NCI-H2171 (cell line): Measurements from ENCODE around the gene NFATC1.

Source experiments
- DNase-seq: peaks from one replicate; lab custom pipeline; 2025; lab: John Stamatoyannopoulos, UW

Gene NFATC1

DNA sequence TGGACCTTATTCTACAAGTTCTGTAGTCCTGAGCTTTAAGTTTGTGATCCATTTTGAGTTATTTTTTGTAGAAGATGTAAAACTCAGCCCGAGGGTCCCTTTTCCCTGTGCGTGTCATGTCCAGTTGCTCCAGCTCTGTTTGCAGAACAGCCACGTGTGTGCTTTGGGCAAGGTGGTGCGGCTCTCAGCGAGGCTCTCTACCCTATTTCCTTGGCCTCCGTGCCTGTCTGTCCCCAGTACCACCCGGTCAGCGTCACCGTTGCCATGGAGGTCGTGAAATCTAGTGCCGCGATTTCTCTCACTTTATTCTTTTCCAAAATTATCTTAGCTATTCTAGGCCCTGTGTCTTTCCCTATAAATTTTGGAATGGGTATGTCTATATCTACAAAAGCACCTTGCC lies 142.9 kb downstream of the NFATC1 start:
- no peak for DNase-seq

DNA sequence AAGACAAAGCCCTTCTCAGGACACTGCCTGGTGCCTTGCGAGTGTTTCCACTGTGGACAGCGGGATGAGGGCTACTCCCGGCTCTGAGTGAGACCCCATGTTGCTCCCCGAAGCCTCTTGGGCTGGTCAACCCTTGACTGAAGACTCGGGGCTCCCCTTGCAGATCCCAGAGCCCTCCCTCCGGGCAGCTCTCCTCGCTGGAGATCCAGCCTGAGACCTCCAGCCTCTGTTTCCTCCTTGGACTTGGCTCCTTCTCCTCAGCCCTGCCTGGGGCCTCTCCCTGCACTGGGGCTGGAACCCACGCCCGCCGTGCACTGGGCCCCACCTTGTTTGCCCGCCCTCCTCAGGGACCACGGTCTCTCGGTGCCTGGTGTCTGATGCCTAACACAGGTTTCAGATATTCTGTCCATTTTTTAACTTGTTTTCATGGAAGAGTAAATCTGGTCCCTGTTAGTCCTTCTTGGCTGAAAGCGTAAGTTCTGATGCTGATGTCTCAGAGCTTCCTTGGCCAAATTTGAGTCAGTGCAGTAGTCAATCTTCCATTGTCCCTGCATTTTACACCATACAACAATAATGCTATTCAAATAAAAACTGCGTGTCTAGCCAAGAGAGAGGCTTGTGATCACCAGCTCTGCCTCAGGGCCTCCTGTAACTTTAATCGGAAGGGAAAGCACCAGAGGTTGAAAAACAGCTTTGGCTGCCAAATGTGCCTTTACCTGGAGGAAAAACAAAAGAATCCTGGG lies 144.6 kb downstream of the NFATC1 start:
- DNase-seq, result no peak

DNA sequence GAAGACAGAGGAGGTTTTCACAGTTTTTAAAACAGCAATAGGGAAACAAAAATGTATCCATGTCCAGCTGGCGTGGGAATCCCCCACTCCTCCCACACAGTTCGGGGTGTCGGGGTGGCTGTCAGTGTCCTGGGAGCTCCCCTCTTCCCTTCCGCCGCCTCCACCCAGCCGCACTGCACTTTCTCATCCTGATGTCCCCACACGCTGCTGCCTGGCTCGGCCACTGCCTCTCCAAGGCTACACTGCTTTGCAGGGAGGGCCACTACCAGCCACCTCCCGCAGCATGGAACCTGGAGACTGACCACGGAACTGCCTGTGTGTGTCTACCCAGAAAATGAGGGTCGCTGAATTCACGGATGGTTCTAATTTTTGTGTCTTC lies 145.2 kb downstream of the NFATC1 start:
- DNase-seq, result no peak

DNA sequence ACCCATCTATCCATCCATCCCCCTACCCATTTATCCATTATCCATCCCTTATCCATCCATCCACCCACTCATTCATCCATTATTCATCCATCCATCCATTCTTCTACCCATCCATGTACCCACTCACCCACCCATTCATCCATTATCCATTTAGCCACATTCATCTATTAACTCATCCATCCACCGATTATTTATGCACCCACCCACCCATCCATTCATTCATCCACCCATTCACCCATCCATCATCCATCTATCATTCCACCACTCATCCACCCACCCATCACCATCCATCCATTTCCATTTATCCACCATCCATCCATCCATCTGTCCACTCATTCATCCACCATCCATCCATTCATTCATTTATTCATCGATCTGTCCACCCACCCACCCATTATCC lies 146.5 kb downstream of the NFATC1 start:
- DNase-seq, result no peak

DNA sequence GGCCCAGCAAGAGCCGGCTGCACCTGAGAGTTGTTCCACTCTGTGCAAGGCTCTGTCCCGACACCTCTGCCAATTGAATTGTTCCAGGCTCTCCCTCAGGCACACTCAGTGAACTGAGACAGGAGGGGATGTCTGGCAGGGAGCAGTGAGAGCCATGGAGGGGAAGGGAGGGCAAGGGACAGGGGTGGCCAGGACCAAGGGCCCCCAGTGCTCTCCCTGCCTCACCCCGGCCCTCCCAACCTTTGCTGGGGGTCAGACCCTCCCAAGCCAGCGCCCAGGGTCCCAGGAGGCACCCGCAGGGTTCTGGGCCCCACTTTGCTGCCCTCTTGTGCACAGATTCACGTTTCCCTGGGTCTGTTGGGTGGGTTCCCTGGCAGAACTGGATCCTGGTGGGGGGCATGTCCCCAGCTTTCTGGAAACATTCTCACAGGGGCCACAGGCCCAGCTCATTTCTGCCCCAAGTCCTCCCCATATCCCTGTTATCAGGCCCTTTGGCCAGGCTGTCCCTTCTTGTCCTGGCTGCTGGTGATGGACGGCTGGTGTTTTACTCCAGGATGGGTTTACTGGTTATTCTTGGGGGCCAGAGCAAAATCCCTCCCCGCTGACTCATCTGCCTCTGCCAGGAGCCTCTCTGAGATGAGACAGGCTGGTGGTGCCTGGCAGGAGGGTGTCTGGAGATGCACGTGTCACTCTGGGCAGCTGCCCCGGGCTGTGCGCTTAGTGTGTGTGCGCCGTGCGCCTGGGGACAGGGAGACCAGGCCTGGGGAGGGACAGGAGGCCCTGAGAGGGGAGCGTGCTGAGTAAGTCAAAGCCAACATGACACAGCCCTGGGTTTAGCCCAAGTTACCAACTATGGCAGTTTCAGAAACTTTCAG lies 147.4 kb downstream of the NFATC1 start:
- no peak for DNase-seq

DNA sequence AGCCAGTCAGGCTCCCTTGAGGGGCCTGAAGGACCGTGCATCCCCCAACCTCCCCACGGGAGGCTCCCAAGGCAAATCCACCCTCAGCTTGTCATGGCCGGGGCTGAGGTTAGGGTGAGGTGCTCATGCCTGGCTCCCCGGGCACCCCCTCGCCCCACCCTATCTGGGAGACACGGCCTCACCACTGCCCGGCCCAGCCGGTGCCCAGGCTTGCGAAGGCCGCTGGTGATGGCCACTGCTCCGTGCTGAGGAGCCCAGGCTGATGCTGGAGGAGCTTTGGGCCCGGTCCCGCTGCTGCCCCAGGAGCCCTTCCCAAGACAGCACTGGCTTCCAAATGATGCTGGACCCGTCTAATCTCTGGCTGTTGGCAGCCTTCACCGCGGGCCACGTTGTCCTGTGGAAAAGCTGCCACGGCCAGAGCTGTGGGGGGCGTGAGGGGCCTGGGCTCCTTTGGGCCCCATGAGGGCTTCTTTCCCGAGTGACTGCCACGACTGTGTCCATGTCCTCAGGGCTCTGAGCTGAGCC lies 148.2 kb downstream of the NFATC1 start:
- no peak for DNase-seq

DNA sequence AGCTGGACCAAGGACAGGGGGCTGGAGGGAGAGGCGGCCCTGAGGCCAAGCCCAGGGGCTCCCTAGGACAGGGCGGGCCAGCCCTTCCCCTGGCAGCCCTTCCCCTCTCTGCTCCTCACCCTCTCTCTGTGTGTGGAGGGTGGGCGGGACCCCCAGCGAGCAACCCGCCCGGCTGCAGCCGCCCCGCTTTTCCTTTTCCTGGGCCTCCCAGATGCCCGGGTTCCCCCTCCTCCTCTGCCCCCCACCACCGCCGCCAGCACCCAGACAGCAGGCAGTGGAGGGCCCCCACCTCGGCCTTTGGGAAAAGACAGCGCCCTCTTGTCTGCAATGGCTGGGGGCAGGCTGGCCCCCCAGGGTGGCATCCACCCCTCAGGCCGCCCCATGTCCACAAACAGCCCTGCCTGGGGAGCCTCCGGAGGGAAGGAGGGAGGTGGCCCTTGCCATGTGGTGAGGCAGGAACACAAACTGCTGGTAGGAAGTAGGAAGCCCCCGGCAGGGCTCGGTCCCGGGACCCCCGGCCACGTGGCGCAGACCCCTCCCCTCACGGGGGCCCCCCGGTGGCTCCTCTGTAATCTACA lies 148.7 kb downstream of the NFATC1 start:
- DNase-seq, result no peak

DNA sequence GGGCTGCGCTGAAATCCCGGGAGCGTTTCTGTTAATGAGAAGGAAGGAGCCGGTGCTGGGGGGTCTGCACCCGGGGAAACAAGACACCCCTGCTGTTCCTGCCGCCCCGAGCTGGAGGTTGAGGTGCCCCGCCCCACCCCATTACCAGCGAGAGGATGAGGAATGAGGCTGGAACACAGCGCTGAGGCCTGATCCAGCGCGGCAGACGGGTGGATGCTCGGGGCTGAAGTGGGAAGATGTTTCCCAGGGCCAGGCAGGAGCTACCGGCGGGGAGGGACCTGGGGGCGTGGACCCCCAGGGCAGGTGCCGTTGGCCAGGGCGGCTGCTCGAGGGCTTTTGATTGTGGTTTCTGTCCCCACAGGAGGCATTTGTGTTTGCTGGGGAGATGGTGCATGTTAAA lies 149.5 kb downstream of the NFATC1 start:
- no peak for DNase-seq

DNA sequence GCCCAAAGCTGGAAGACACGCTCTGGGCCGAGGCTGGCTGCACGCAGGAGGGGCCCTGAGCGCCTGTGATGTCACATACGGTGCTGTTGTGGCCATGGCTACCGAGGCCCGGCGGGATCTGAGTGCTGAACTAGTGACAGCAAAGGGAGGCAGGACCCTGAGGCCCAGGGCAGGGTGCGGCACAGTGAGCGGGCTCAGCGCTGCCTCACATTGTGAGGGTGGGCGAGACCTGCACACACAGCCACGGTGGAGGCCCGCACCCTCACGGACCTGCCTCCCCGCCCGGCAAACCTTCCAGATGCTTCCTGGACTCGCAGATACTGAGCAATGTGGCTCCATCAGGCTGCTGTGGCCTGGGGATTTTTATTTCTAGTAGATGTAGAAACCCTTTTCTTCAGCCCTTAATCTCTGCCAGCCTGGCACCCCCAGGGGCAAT lies 150.0 kb downstream of the NFATC1 start:
- DNase-seq, result no peak

DNA sequence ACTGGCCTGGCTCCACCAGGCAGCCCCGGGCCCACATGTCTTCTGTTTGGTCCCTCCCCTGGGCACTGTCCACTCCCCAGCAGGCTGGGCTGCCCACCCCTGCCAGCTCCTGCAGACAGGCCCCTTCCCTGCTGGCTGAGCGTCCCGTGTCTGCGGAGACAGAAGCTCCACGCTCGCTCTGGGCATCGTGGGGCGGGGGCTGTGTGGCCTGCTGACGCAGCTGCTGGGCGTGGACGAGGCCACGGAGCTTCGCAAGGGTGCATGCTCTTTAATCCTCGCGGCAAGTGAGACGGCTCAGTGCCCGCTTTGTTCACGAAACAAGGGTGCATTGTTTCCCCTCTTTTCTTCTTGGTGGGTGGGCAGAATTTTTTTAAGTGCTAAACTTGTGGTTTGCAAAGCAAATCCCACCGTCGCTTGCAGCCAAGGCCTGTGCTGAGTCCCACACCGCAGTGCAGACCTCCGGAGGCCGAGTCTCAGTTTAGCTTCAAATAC lies 151.1 kb downstream of the NFATC1 start:
- no peak for DNase-seq

DNA sequence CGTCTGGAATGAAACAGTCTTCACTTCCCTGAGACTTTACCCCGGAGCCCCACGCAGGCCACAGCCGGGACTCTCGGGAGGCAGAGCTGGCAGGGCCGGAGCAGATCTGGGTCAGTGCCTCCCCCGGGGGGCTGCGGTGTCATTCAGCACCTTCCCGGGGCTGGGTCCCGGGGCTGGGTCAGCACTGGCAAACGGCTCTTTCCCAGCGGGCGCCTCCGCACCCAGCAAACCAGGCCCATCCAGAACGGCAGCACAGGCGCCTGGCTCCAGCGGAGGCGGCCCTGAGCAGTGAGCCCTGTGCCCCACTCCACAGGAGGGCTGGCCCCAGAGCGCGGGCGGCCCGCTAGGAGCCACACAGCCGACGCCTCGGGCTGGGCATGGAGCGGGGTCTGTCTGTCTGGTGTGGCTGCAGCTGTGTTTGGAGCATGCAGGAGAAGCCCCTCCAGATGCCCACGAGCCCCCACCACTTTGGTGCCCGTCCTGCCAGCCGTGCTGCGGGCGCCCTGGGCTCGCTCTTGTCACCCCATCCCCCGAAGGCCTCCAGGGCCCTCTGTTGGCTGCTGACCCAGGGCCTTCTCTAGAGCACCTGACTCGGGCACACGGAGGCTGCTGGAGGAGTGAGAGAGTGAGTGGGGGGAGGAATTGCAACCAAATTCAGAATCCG lies 151.8 kb downstream of the NFATC1 start:
- no peak for DNase-seq

DNA sequence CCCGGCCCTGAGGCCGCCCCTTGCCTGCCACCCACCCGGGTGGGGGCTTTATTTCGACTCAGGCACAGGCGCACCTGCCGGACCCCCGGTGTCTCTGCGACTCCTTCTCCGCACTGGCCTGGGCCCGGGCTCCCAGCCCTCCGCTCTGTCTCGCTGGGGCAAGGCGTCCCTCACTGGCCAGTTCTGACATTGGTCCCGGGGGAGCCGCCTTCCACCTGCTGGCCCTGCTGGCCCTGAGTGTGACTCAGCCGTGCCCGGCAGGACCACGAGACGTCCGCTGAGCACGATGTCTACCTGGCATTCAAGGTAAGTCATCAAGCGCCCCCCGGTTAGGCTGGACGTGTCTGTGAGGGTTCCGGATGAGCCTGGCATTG lies 152.3 kb downstream of the NFATC1 start:
- DNase-seq, result no peak

DNA sequence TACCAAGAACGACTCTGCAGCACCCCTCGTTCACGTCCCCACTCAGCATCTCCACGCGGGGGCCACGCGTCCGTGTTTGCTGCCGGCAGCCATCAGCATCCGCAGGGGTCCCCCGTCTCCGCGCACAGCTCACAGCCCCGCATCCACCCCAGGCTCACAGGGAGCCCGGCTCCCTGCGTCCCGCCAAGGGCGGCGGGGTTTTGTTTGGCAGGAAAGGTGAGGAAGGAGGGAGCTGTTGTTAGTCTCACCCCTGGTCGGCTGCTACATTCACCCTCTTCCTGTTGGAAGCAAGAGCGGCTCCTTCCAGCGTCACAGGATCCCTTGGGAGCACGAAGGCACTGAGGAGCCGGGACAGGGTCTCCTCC lies 152.9 kb downstream of the NFATC1 start:
- no peak for DNase-seq

DNA sequence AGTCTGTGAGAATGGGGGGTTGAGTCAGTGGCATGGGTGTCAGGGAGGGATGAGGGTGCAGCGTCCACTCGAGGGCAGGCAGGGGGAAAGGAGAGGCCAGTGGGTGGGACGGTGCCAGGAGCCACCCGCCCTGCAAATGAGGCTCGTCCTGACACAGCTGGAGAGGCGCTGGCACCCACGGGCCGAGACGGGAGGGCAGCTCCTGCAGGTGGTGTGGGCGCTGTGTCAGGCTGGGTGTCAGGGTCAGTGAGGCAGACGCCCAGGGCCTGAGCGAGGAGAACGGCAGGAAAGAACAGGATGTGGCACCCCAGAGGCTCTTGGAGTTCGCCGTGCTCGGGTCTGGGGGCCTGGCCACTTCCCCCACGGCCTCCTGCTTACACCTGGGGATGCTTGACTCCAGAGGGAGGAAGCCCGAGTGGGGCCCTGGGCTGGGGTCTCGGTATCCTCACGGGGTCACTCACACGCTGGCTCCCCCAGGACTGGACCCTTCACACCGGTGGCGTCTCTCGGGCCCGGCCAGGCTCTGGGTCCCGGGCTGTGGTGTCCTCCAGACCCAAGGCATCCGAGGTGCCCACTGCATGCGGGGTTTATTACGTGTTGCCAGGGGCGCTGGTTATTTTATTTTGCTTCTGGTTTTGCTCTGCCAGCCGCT lies 153.4 kb downstream of the NFATC1 start:
- no peak for DNase-seq

DNA sequence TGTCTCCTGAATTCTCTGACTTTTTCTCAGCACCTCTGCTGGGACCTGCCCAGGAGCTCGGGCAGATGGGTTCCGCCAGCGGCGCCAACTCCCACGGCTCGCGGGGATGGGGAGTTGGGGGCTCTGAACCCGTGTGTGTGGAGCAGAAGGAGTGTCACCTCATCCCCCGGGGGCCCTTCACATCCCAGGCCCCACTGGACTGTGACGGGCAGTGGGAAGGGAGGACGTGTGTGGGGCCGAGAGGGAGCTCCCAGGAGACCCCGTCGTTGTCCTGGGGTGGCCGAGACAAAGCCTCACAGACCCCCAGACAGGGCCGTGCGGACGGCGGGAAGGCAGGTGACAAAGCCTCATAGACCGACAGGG lies 153.9 kb downstream of the NFATC1 start:
- DNase-seq, result no peak

DNA sequence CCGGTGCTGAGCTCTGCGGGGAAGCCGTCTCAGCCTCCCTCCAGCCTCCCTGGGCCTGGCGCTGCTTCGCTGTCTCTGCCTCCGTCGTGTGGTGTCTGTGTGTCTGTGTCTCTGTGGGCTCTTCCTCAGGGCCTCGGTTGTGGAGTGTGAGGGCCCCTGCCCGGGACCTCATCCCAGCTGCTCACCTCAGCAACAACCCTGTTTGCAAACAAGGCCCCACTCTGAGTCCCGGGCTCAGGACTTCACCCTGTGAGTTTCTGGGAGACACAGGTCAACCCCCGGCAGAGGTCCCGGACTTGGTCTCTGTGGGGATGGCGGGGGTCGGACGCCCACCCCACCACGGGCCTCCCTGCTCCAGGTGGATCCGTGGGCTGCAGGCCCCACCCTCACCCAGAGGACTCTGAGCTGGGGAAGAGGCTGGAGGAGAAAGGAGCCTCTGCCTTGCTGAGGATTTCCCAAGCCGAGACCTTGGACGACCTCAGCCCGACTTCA lies 156.5 kb downstream of the NFATC1 start:
- no peak for DNase-seq

DNA sequence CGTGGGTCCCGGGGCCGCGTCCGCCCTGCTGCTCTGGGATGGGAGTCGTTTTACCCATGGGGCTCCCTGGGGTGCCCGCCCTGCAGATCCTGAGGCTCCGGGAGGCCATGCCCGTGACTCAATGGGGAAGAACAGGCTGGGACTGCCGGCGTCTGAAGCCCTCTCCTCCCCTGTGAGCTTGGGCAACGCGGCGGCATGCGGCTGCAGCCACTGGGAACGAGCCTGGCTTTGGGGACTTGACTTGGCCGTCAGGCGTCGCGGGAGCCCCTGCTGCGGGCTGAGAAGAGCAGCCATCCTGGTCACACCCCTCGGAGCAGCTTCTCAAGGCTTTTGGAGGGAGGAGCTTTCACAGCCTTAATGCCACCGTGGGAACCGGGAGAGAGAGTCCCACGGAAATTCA lies 157.0 kb downstream of the NFATC1 start:
- DNase-seq, result no peak

DNA sequence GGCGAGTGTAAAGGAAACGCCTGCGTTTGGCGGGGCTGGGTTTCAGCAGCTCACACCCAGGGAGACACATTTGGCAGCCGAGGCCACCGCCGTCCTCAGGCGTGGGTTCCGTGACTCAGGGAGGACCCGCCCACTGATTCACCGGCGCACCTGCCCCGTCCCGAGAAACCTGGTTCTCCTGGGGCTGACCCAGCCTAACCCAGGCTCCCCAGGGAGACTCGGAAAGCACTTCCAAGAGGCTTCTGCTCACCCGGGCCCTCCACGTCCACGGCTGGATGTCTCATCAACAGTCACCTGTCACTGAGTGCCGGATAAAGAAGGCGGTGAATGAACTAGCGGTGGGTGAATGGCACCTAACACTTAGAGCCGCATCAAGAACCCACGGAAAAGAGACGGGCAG lies 157.4 kb downstream of the NFATC1 start:
- no peak for DNase-seq

DNA sequence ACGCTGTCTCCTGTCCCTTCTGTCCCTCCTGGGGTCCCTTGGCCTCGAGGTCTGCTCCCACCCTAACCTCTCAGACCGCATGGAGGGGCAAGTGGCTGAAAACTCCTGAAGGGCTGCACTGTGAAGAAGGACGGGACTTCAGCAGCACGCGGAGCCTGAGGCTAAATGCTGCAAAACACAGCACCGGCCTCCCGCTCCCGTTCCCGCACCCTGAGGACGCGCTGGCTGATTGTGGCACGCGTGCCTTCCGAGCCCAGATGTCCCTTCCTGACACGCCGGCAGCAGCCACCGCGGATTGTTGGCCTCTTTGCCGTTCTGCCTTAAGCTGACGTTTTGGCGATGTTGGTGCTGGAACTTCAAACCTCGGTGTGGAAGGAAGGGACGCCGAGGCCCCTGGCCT lies 158.0 kb downstream of the NFATC1 start:
- no peak for DNase-seq

DNA sequence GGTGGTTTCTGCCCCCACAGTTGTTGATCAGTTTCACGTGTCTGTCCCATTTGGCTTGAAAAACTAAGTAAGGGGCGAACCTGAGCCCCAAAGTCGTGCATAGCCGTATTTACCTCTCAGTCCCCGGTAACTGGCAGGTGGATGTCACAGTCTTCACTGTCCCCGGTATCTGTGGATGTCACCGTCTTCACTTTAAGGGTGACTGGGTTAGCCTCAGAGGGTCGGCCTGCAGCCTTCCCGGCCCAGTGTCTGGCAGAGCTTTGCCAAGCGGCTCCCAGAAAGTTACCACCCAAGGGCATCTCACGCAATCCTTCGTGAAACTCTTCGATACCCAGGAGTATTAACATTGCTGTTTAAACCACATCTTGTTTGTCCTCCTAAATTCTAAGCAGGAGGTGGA lies 158.6 kb downstream of the NFATC1 start:
- DNase-seq, result no peak

DNA sequence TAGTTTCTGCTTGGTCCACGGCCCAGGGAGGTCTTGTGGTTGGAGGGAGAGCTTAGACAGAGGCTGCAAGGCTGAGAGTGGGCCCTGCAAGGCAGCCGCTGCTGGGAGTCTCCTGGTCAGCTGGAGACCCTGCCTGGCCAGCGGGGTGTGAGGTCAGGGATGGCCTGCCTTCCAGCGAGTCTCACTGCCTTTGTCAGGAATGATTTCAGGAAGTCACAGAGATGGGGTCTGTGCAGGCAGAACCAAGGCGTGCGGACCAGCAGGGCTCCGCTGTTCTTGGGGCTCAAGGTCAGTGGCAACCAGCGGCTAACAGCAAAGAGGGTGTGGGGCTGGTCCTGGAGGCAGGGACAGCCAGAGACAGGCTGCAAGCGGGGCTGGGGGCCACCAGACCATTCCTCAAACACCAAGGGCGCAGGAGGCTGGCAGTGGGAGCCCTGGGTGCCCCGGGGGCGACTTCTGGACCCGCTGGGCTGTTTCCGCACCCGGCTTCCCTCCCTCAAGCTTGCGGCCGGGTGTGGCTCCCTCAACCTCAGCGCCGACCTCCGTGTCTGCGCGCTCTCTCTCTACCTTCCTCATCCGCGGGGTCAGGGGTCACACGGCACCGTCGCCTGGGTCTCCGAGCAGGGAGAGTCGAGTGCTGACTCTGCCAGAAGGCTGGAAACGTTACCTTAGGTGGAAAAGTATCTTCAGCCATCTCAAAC lies 159.4 kb downstream of the NFATC1 start:
- DNase-seq, result no peak
